Neuronal stem cell (in vitro differentiated cells): ENCODE results near the gene COA8.
A peak's percentile ranks its signal among the peaks of the same experiment; 100 is the strongest.

ENCODE experiments used
- DNase-seq: peaks from one replicate; pipeline ENCODE4 v3.0.0-alpha.2; 2013; ENCODE audit warnings: low spot score
- H2AFZ ChIP-seq: one replicate; pipeline ENCODE4 v1.6.1; 2013; ENCODE audit warnings: mild to moderate bottlenecking, low read length, inconsistent platforms
- H2AK5ac ChIP-seq: 2 replicates; pipeline ENCODE4 v1.6.1; 2013; ENCODE audit warnings: low read depth, mild to moderate bottlenecking, inconsistent platforms, low read length, moderate library complexity, mixed read lengths
- H2BK120ac ChIP-seq: 2 replicates; pipeline ENCODE4 v1.6.1; 2013; ENCODE audit warnings: low read depth, mild to moderate bottlenecking, inconsistent platforms, low read length, moderate library complexity, mixed read lengths
- H2BK12ac ChIP-seq: one replicate; pipeline ENCODE4 v1.6.1; 2013; ENCODE audit warnings: low read length, inconsistent platforms
- H2BK15ac ChIP-seq: 2 replicates; pipeline ENCODE4 v1.6.1; 2013; ENCODE audit warnings: mild to moderate bottlenecking, low read length, inconsistent platforms, mixed read lengths
- H2BK5ac ChIP-seq: one replicate; pipeline ENCODE4 v1.6.1; 2013; ENCODE audit warnings: inconsistent platforms, mild to moderate bottlenecking, low read length, moderate library complexity
- H3K14ac ChIP-seq: one replicate; pipeline ENCODE4 v1.6.1; 2013; ENCODE audit warnings: low read length, inconsistent platforms
- H3K18ac ChIP-seq: 2 replicates; pipeline ENCODE4 v1.6.1; 2013; ENCODE audit warnings: low read length, inconsistent platforms
- H3K23ac ChIP-seq: 2 replicates; pipeline ENCODE4 v1.6.1; 2013; ENCODE audit warnings: low read depth, mild to moderate bottlenecking, mixed read lengths, low read length, inconsistent platforms; ENCODE audit not compliant: poor library complexity
- H3K27ac ChIP-seq: replicated peaks from 3 replicates; pipeline ENCODE4 v1.5.1; 2013; ENCODE audit warnings: low read length, inconsistent platforms
- H3K27me3 ChIP-seq, 3 experiments: 2 replicates each; pipeline ENCODE4 v1.6.1; 2013; ENCODE audit warnings: low read length in 3 of 3, mild to moderate bottlenecking in 2 of 3, inconsistent platforms in 1 of 3, low read depth in 1 of 3, mixed read lengths in 1 of 3, moderate library complexity in 1 of 3; ENCODE audit not compliant: control insufficient read depth in 3 of 3, insufficient read depth in 3 of 3
- H3K36me3 ChIP-seq, 2 donors: replicated peaks in 1 of 2; 2 replicates each; pipeline ENCODE4 v1.6.1; 2013; ENCODE audit warnings: low read length in 2 of 2; ENCODE audit not compliant: control insufficient read depth in 2 of 2, insufficient read depth in 2 of 2
- H3K4ac ChIP-seq: 2 replicates; pipeline ENCODE4 v1.6.1; 2013; ENCODE audit warnings: inconsistent platforms, mild to moderate bottlenecking, low read length, moderate library complexity
- H3K4me1 ChIP-seq, 2 donors: 1 replicate in 1 of 2; 2 replicates in 1 of 2; pipeline ENCODE4 v1.6.1; 2013; ENCODE audit warnings: low read length in 2 of 2, low read depth in 1 of 2; ENCODE audit not compliant: control insufficient read depth in 2 of 2, insufficient read depth in 1 of 2
- H3K4me2 ChIP-seq: one replicate; pipeline ENCODE4 v1.6.1; 2013; ENCODE audit warnings: mild to moderate bottlenecking, low read length, inconsistent platforms; ENCODE audit not compliant: insufficient read depth, poor library complexity, severe bottlenecking
- H3K4me3 ChIP-seq, 2 donors: 2 replicates each; pipeline ENCODE4 v1.5.1; 2013; ENCODE audit warnings: low read length in 2 of 2, mild to moderate bottlenecking in 2 of 2, inconsistent platforms in 1 of 2, moderate library complexity in 1 of 2
- H3K79me1 ChIP-seq: one replicate; pipeline ENCODE4 v1.6.1; 2013; ENCODE audit warnings: low read depth, mild to moderate bottlenecking, inconsistent platforms, low read length, moderate library complexity
- H3K9ac ChIP-seq: one replicate; pipeline ENCODE4 v1.6.1; 2013; ENCODE audit warnings: mild to moderate bottlenecking, low read depth, low read length, inconsistent platforms; ENCODE audit not compliant: poor library complexity
- H3K9me3 ChIP-seq, 2 donors: replicated peaks in 1 of 2; 2 replicates each; pipeline versions ENCODE3 to v1.6.1; 2013; ENCODE audit warnings: low read length in 2 of 2, mild to moderate bottlenecking in 2 of 2, inconsistent platforms in 1 of 2, low read depth in 1 of 2, mixed read lengths in 1 of 2, moderate library complexity in 1 of 2; ENCODE audit not compliant: control insufficient read depth in 2 of 2, insufficient read depth in 1 of 2
- H4K8ac ChIP-seq: one replicate; pipeline ENCODE4 v1.6.1; 2013; ENCODE audit warnings: low read depth, mild to moderate bottlenecking, inconsistent platforms, low read length, moderate library complexity
- H4K91ac ChIP-seq: one replicate; pipeline ENCODE4 v1.6.1; 2013; ENCODE audit warnings: low read length, low read depth, mild to moderate bottlenecking, inconsistent platforms; ENCODE audit not compliant: poor library complexity
- WGBS, 2 donors: extraction: QIAGEN DNeasy Blood & Tissue Kit; methylation state at CpG; one replicate each; pipeline ENCODE4 v1.1.7; 2013; ENCODE audit warnings: missing lambda C conversion rate in 2 of 2, mixed read lengths in 1 of 2; ENCODE audit not compliant: insufficient read length in 2 of 2, insufficient replicate concordance in 1 of 2; ENCODE audit errors: extremely low coverage in 2 of 2; 5-methylcytosine and 5-hydroxymethylcytosine counted together

The COA8 gene

DNA sequence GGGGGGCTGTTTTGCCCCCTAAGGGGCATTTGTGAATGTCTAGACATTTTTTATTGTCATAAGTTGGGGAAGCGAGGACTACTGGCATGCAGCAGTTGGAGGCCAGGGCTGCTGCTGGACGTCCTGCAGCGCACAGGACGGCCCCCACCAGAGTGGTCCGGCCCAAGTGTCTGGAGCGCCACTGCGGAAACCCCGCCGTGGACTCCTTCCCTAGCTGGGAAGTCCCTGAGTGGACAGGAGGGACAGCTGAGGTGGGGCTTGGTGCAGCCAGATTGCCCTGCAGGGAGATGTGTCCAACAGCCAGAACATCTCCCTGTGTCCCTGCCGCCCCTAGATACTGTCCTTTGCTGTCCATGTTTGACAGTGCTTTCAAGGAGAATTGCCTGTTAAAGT, 45.6 kb upstream of the COA8 start:
- Histone ChIP-seq H4K91ac (no peak overlapping the region), H2BK120ac (peak overlapping the region; percentile 26), H3K23ac (no peak overlapping the region), H3K4me1 (peaks cover 18 to 43% of the 10 kb centered on the region in 2 donors), H2BK5ac (no peak overlapping the region), H3K9me3 (no peaks in the 10 kb centered on the region), H2AFZ (no peak overlapping the region), H2BK15ac (peak overlapping the region; percentile 59), H3K9ac (no peak overlapping the region), H3K4ac (no peak overlapping the region), H2BK12ac (peak overlapping the region; percentile 16), H3K4me3 (no peak overlapping the region), H4K8ac (no peak overlapping the region), H3K27ac (no peak overlapping the region), H3K4me2 (no peak overlapping the region), H3K14ac (peak overlapping the region; percentile 44), H2AK5ac (peak overlapping the region; percentile 98), H3K36me3 (peaks cover 18 to 40% of the 10 kb centered on the region in 2 donors), H3K79me1 (peaks cover 12% of the 10 kb centered on the region), H3K18ac (no peak overlapping the region), H3K27me3 (no peaks in the 10 kb centered on the region)
- WGBS, 2 donors, result no CpG with 5 or more reads among the region's 10 CpGs
- DNase-seq, result no peak

DNA sequence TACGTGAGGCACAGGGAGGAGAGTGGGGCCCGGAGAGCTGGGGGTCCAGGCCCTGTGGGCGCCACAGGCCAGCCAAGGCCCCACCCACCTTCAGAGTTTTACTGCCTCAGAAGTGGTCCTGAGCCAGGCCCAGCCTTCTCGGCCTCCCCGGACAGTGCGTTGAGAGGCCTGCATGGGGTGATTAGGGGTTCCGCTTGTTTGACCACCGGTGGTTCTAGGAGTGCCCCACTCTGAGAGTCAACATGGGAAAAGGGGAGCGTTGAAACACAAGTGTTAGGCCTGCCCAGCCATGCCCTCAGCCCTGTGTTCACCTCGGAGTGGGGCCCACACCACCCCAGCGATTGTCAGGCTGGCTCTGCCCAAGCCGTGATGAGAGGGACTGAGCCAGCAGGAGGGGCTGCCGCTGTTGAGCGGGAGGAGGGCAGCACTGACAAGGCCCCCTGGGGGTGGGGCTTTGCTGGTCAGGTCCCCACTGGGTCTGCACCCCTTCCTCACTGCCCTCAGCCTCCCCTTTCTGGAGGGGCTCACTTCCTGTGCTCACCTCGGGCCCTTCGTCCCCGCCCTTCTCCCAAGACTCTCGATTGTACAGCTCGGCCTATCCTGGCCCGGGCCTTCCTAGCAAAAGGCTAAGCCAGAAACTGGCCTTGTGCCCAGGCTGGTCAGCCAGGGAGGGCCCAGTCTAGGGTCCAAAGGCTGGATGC, 44.9 kb upstream of the COA8 start:
- H3K27me3 ChIP-seq, result peaks cover 0 to under 1% (median 0%) of the 10 kb centered on the region in 3 experiments
- H4K8ac ChIP-seq, result peak overlapping the region; percentile 48
- peaks cover 18 to 44% of the 10 kb centered on the region in 2 donors for H3K4me1 ChIP-seq
- H3K79me1 ChIP-seq, result peaks cover 13% of the 10 kb centered on the region
- peak overlapping the region; percentile 83 for H2BK15ac ChIP-seq
- peak overlapping the region; percentile 98 for H2AK5ac ChIP-seq
- H3K23ac ChIP-seq, result no peak overlapping the region
- H2BK120ac ChIP-seq, result peak overlapping the region; percentile 83
- H4K91ac ChIP-seq, result no peak overlapping the region
- peaks cover 18 to 34% of the 10 kb centered on the region in 2 donors for H3K36me3 ChIP-seq
- peak overlapping the region; percentile 4 for H2BK12ac ChIP-seq
- DNase-seq, result no peak
- peak overlapping the region; percentile 3 for H3K4ac ChIP-seq
- peak overlapping the region; percentile 44 for H3K14ac ChIP-seq
- peak overlapping the region; percentile 67 for H3K9ac ChIP-seq
- H3K27ac ChIP-seq, result no peak overlapping the region
- no peaks in the 10 kb centered on the region for H3K9me3 ChIP-seq
- H3K18ac ChIP-seq, result peak overlapping the region; percentile 93
- no peak overlapping the region for H3K4me2 ChIP-seq
- H2BK5ac ChIP-seq, result no peak overlapping the region
- no CpG with 5 or more reads among the region's 20 CpGs for WGBS, 2 donors
- H3K4me3 ChIP-seq, result no peak overlapping the region
- H2AFZ ChIP-seq, result no peak overlapping the region

DNA sequence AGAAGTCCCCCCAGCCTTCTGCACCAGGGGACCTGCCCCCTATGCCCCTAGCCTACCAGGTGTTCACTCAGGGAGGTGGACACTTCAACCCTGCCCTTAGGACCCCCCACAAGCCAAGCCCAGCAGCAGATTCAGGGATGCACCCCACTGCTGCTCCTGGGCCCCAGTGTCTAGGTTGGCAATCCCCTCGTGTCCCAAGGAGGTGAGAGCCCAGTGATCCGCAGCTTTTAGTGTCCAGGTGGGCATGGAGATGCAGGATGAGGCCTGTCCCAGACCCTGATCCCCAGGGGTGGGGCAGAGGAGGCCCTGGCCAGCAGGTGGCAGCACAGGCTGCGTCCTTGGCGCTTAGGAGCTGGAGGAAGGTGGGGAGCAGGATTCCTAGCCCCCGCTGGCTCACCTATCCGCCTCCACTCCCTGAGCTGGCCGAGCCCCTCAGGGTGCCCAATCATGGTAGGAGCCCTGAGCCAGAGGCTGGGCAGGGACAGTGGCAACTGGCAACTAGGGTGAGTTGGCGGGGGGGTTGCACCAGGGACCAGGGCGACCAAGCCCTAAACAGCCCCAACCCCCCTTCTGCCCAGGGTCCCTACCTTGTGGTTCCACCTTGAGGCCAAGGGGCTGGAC, 44.2 kb upstream of the COA8 start:
- H3K36me3 ChIP-seq, result peaks cover 13 to 31% of the 10 kb centered on the region in 2 donors
- H3K9ac ChIP-seq, result no peak overlapping the region
- peak overlapping the region; percentile 75 for H2BK5ac ChIP-seq
- H3K27ac ChIP-seq, result no peak overlapping the region
- H3K27me3 ChIP-seq, result peaks cover 0 to 7% (median 0%) of the 10 kb centered on the region in 3 experiments
- peak overlapping the region; percentile 16 for H2BK12ac ChIP-seq
- WGBS, 2 donors, result no CpG with 5 or more reads among the region's 9 CpGs
- peak overlapping the region; percentile 98 for H2AK5ac ChIP-seq
- no peak for DNase-seq
- no peak overlapping the region for H3K4me3 ChIP-seq
- no peak overlapping the region for H2AFZ ChIP-seq
- H3K4ac ChIP-seq, result peak overlapping the region; percentile 66
- H3K23ac ChIP-seq, result peak overlapping the region; percentile 80
- H3K4me1 ChIP-seq, result peaks cover 18 to 51% of the 10 kb centered on the region in 2 donors
- no peak overlapping the region for H3K14ac ChIP-seq
- peak overlapping the region; percentile 93 for H3K18ac ChIP-seq
- H3K79me1 ChIP-seq, result peaks cover 13% of the 10 kb centered on the region
- H4K91ac ChIP-seq, result no peak overlapping the region
- peak overlapping the region; percentile 18 for H3K4me2 ChIP-seq
- peak overlapping the region; percentile 94 for H2BK15ac ChIP-seq
- H3K9me3 ChIP-seq, result no peaks in the 10 kb centered on the region
- H2BK120ac ChIP-seq, result peak overlapping the region; percentile 83
- no peak overlapping the region for H4K8ac ChIP-seq
